OCI-LY7 (cell line): Measurements from ENCODE around the gene LCE1C.

Experiments used
- CTCF ChIP-seq: fragments of 200-600 bp; sonication (generic); conservative IDR thresholded peaks from 2 replicates; pipeline ENCODE4 v1.5.1; 2014; ENCODE audit warnings: mild to moderate bottlenecking, antibody characterized with exemption, low read length, moderate library complexity, mixed read lengths
- EZH2phosphoT487 ChIP-seq: fragments of 200-600 bp; sonication (generic); IDR thresholded peaks from 2 replicates; pipeline ENCODE4 v1.6.1; 2018; ENCODE audit warnings: low read depth, borderline replicate concordance, mild to moderate bottlenecking, mixed run types, antibody characterized with exemption, low read length, moderate library complexity, mixed read lengths

GRCh38 chr1:152760551-152761190 is 45.8 kb downstream of the LCE1C start:
- TF ChIP-seq CTCF (no peak), EZH2phosphoT487 (no peak)
